AG10803 (cell line): Measurements from ENCODE around the gene NOG.

ENCODE experiments used
- DNase-seq: peaks from one replicate; pipeline ENCODE4 v3.0.0; 2010; ENCODE audit warnings: low read depth
- H3K4me3 ChIP-seq: 2 replicates; pipeline ENCODE4 v1.5.1; 2011; ENCODE audit warnings: mild to moderate bottlenecking, low read length, control low read depth
- CTCF ChIP-seq: conservative IDR thresholded peaks from 2 replicates; pipeline ENCODE4 v1.5.1; 2011; ENCODE audit warnings: mild to moderate bottlenecking, low read length, control low read depth, inconsistent platforms

NOG gene

GRCh38 chr17:56596691-56597494 lies 3.4 kb downstream of the NOG start:
- TF ChIP-seq CTCF, result no peak
- no peak for DNase-seq
- H3K4me3 ChIP-seq, result peak overlapping the region; percentile 71

GRCh38 chr17:56597495-56597990 lies 4.0 kb downstream of the NOG start:
- no peak for DNase-seq
- TF ChIP-seq CTCF, result no peak
- H3K4me3 ChIP-seq, result peak overlapping the region; percentile 58

GRCh38 chr17:56598466-56598865 lies 5.0 kb downstream of the NOG start:
- TF ChIP-seq CTCF, result no peak
- peak; percentile 49 for DNase-seq
- H3K4me3 ChIP-seq, result no peak overlapping the region

GRCh38 chr17:56599088-56599487 lies 5.6 kb downstream of the NOG start:
- H3K4me3 ChIP-seq, result no peak overlapping the region
- TF ChIP-seq CTCF, result no peak
- DNase-seq, result no peak

GRCh38 chr17:56599566-56599965 lies 6.1 kb downstream of the NOG start:
- no peak for TF ChIP-seq CTCF

GRCh38 chr17:56600256-56600655 lies 6.8 kb downstream of the NOG start:
- H3K4me3 ChIP-seq, result no peak overlapping the region
- DNase-seq, result no peak
- no peak for TF ChIP-seq CTCF

More at GRCh38 chr17:56599566-56599965, 6.1 kb downstream of the NOG start:
- H3K4me3 ChIP-seq, result no peak overlapping the region
- DNase-seq, result no peak

GRCh38 chr17:56601591-56601990 lies 8.1 kb downstream of the NOG start:
- DNase-seq, result no peak
- no peak overlapping the region for H3K4me3 ChIP-seq
- TF ChIP-seq CTCF, result no peak
